Uterus (tissue), 2 donors: Measurements from ENCODE around the gene KRT78.

Experiments
- POLR2A ChIP-seq, 2 donors: fragments of 450-650 bp; IDR thresholded peaks; one replicate each; pipeline ENCODE4 v1.6.1; 2016; ENCODE audit warnings: antibody characterized with exemption in 2 of 2, mild to moderate bottlenecking in 1 of 2, moderate library complexity in 1 of 2
- TF ChIP-seq, protein P1 (sequence below), 4 experiments: fragments of 200-600 bp in 2 of 4; fragments of 450-650 bp in 2 of 4; sonication (generic) in 2 of 4; IDR thresholded peaks; one replicate each; pipeline ENCODE4 v1.5.1; 2016 to 2019; ENCODE audit warnings: antibody characterized with exemption in 4 of 4, mild to moderate bottlenecking in 2 of 4, moderate library complexity in 1 of 4

DNA sequence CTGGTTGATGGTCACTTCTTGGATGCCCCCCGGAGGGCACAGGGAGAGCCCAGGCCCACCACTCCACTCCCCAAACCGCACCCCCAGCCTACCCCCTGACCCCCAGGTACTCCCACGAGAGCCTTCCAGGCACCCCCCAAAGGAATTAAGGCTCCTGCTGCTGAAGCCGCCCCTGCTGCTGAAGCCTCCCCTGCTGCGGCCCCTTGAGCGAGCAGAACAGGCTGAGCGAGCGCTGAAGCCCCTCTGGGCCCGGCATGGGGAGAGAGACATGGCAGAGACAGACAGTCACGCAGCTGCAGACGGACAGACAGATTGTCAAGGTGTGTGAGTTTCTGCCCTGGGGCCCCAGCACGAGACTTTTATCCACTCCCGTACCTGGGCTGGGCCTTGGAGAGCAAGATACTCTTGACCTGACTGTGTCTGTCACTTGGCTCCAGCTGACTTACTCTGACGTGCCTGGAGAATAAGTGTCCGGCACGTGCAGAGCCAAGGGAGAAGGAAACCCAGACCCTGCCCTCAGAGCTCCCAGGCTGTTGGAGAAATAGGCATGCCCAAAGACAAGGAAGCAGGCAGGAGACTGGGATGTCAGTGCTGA, at the start of gene KRT78:
- TF ChIP-seq, protein P1, sequence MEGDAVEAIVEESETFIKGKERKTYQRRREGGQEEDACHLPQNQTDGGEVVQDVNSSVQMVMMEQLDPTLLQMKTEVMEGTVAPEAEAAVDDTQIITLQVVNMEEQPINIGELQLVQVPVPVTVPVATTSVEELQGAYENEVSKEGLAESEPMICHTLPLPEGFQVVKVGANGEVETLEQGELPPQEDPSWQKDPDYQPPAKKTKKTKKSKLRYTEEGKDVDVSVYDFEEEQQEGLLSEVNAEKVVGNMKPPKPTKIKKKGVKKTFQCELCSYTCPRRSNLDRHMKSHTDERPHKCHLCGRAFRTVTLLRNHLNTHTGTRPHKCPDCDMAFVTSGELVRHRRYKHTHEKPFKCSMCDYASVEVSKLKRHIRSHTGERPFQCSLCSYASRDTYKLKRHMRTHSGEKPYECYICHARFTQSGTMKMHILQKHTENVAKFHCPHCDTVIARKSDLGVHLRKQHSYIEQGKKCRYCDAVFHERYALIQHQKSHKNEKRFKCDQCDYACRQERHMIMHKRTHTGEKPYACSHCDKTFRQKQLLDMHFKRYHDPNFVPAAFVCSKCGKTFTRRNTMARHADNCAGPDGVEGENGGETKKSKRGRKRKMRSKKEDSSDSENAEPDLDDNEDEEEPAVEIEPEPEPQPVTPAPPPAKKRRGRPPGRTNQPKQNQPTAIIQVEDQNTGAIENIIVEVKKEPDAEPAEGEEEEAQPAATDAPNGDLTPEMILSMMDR (IDR thresholded peaks at IDR 0.05): no peak
- no peak for TF ChIP-seq POLR2A (IDR thresholded peaks at IDR 0.05)
